IPS-20b (cell line): ENCODE data around the gene LSM3.

Experiments
- H3K27ac ChIP-seq: one replicate; pipeline ENCODE4 v1.5.1; 2013; ENCODE audit warnings: low read length
- H3K27me3 ChIP-seq: 2 replicates; pipeline ENCODE4 v1.6.1; 2013; ENCODE audit warnings: mild to moderate bottlenecking, low read length, inconsistent platforms; ENCODE audit not compliant: insufficient read depth
- H3K36me3 ChIP-seq: 2 replicates; pipeline ENCODE4 v1.6.1; 2013; ENCODE audit warnings: low read depth, mild to moderate bottlenecking, inconsistent platforms, low read length, moderate library complexity; ENCODE audit not compliant: insufficient read depth
- H3K4me1 ChIP-seq: 2 replicates; pipeline ENCODE4 v1.6.1; 2013; ENCODE audit warnings: mild to moderate bottlenecking, control low read depth, inconsistent platforms, low read length, moderate library complexity; ENCODE audit not compliant: insufficient read depth
- H3K4me3 ChIP-seq: 2 replicates; pipeline ENCODE4 v1.5.1; 2013; ENCODE audit warnings: mild to moderate bottlenecking, low read length, inconsistent platforms
- H3K9ac ChIP-seq: 2 replicates; pipeline ENCODE4 v1.6.1; 2013; ENCODE audit warnings: low read depth, mild to moderate bottlenecking, inconsistent platforms, low read length, moderate library complexity
- H3K9me3 ChIP-seq: 2 replicates; pipeline ENCODE4 v1.6.1; 2013; ENCODE audit warnings: mild to moderate bottlenecking, low read depth, low read length, inconsistent platforms; ENCODE audit not compliant: insufficient read depth

LSM3 gene

DNA sequence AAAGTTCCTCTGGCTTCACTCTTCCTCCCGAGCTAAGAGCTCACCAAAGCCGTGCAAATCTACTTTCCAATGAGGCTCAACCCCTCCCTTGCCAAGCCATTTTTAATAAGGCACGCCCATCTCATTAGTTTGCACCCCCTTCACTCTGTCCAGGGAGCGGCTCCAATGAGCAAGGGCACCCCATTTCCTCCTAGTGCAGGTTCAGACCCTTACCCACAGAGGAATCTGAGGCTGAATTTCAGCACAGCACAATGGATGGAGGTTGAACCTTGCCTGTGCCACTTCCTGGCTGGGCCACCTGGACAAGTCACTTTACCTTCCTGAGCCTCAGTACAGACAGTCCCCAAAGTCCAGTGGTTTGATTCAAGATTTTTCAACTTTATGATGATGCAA lies 25.7 kb upstream of the LSM3 start:
- Histone ChIP-seq H3K27me3 (no peaks in the 10 kb centered on the region), H3K27ac (no peak overlapping the region), H3K4me1 (peaks cover 5% of the 10 kb centered on the region), H3K36me3 (peaks cover 50% of the 10 kb centered on the region), H3K9ac (no peak overlapping the region), H3K4me3 (no peak overlapping the region), H3K9me3 (no peaks in the 10 kb centered on the region)

- Histone ChIP-seq H3K4me3 (no peak overlapping the region), H3K36me3 (peaks cover 57% of the 10 kb centered on the region)
Measured at GRCh38 chr3:14153663-14154062, 25.0 kb upstream of the LSM3 start.

DNA sequence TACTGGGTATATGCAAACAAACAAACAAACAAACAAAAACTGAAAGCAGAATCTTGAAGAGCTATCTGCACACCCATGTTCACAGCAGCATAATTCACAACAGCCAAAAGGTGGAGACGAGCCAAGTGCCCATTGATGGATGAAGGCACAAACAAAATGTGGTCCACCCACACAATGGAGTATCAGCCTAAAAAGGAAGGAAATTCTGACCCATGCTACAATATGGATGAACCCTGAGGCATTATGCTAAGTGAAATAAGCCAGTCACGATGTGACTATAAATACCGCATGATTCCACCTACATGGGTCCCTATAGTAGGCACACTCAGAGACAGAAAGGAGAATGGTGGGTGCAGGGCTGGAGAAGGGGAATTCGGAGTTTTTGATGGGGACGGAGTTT lies 24.3 kb upstream of the LSM3 start:
- Histone ChIP-seq H3K36me3 (peaks cover 64% of the 10 kb centered on the region), H3K27me3 (no peaks in the 10 kb centered on the region), H3K4me3 (no peak overlapping the region), H3K27ac (no peak overlapping the region), H3K4me1 (no peaks in the 10 kb centered on the region), H3K9ac (no peak overlapping the region), H3K9me3 (no peaks in the 10 kb centered on the region)

More at GRCh38 chr3:14153663-14154062, 25.0 kb upstream of the LSM3 start:
- no peaks in the 10 kb centered on the region for H3K27me3 ChIP-seq
- H3K9me3 ChIP-seq = no peaks in the 10 kb centered on the region
- no peak overlapping the region for H3K9ac ChIP-seq
- H3K27ac ChIP-seq = no peak overlapping the region
- H3K4me1 ChIP-seq = no peaks in the 10 kb centered on the region

DNA sequence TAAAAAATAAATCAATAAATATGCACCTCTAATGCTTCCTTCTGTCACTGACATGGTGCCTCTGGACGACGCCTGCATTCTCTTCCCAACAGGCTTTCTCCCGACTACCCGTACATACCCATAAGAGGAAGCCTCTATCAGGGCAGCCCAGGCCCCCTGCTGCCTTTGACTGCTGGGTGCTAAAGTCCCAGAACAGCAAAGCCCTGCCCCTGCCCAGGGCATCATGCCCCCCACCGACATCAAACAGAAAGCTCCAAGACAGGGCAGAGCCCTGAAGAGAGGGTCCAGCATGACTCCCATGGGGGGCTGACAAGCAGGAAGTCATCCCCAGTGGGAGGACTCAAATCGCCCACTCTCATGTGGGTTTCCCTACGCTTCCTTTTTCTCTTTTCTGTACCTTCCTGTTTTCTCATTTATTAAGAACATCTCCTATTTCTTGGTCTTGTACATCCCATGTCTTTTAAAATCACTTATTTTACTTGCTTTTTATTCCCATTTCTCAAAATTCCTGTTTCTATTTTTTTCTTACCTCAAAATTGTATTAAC lies 23.6 kb upstream of the LSM3 start:
- no peak overlapping the region for H3K9ac ChIP-seq
- no peaks in the 10 kb centered on the region for H3K27me3 ChIP-seq
- H3K27ac ChIP-seq = no peak overlapping the region
- H3K4me1 ChIP-seq = no peaks in the 10 kb centered on the region
- peaks cover 70% of the 10 kb centered on the region for H3K36me3 ChIP-seq
- no peaks in the 10 kb centered on the region for H3K9me3 ChIP-seq
- no peak overlapping the region for H3K4me3 ChIP-seq

- Histone ChIP-seq H3K9ac (no peak overlapping the region), H3K27ac (no peak overlapping the region), H3K27me3 (no peaks in the 10 kb centered on the region), H3K4me3 (no peak overlapping the region), H3K4me1 (no peaks in the 10 kb centered on the region), H3K36me3 (peaks cover 83% of the 10 kb centered on the region), H3K9me3 (no peaks in the 10 kb centered on the region)
Measured at GRCh38 chr3:14156201-14156600, 22.4 kb upstream of the LSM3 start.

DNA sequence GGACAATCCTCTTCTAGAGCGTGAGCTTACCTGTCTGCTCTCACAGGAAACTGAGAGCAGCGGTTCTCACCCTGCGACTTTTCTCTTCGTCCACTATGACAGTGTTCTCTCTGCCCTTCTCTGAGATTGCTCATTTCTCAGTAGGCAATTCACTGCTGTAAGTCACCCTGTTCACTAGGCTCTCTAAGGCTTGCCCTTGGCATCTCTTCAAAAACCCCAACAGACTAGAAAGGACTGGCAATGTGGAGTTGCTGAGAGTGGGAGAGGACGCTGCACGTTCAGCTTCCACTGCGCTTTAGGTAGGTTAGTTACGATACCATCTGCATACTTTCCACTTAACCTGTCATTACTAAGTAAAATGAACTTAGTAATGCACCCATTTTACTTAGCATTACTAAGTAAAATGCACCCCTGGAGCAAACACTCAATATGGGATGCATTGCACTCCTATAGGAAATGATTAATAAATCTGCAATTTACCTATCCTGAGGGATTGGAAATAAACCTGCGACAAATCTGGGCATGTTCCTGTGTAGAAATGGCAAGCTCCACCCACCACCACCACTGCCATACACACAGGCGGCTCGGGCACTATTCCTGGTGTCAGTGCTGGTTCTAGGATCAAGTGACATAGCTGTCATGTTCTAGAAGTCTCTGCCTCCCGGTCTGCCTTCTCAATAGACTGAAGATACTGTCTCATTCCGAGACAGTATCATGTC lies 21.6 kb upstream of the LSM3 start:
- H3K27ac ChIP-seq = no peak overlapping the region
- peaks cover 5% of the 10 kb centered on the region; the same call in 1 of the 2 replicates for H3K9me3 ChIP-seq
- no peaks in the 10 kb centered on the region for H3K4me1 ChIP-seq
- H3K36me3 ChIP-seq = peaks cover 86% of the 10 kb centered on the region
- H3K4me3 ChIP-seq = no peak overlapping the region
- no peak overlapping the region for H3K9ac ChIP-seq
- no peaks in the 10 kb centered on the region for H3K27me3 ChIP-seq

- peaks cover 87% of the 10 kb centered on the region for H3K36me3 ChIP-seq
Measured at GRCh38 chr3:14157951-14158350, 20.7 kb upstream of the LSM3 start.

GRCh38 chr3:14158370-14158769 lies 20.2 kb upstream of the LSM3 start:
- Histone ChIP-seq H3K9ac (no peak overlapping the region), H3K4me1 (no peaks in the 10 kb centered on the region), H3K4me3 (no peak overlapping the region), H3K27me3 (no peaks in the 10 kb centered on the region), H3K36me3 (peaks cover 87% of the 10 kb centered on the region), H3K9me3 (peaks cover 8% of the 10 kb centered on the region; the same call in 1 of the 2 replicates), H3K27ac (no peak overlapping the region)

More at GRCh38 chr3:14157951-14158350, 20.7 kb upstream of the LSM3 start:
- no peaks in the 10 kb centered on the region for H3K27me3 ChIP-seq
- no peak overlapping the region for H3K9ac ChIP-seq
- peaks cover 8% of the 10 kb centered on the region; the same call in 1 of the 2 replicates for H3K9me3 ChIP-seq
- no peak overlapping the region for H3K4me3 ChIP-seq
- no peak overlapping the region for H3K27ac ChIP-seq
- no peaks in the 10 kb centered on the region for H3K4me1 ChIP-seq

- no peaks in the 10 kb centered on the region for H3K4me1 ChIP-seq
Measured at GRCh38 chr3:14159426-14159825, 19.2 kb upstream of the LSM3 start.

DNA sequence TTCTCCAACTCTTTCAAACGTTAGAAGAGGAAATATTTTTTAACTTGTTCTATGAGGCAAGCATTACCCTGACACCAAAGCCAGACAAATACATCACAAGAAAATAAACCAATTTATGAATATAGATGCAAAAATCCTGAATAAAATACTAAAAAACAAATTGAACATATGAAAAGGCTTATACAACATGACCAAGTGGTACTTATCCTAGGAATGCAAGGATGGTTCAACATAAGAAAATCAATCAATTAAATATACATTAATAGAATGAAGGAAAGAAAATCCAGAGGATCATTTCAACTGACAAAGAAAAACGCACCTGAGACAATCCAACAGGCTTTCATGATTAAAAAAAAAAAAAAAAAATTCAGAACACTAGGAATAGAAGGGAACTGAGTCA lies 17.3 kb upstream of the LSM3 start:
- Histone ChIP-seq H3K27me3 (no peaks in the 10 kb centered on the region), H3K27ac (no peak overlapping the region), H3K36me3 (peaks cover 98% of the 10 kb centered on the region), H3K4me1 (no peaks in the 10 kb centered on the region), H3K9me3 (peaks cover 8% of the 10 kb centered on the region; the same call in 1 of the 2 replicates), H3K4me3 (no peak overlapping the region), H3K9ac (no peak overlapping the region)

More at GRCh38 chr3:14159426-14159825, 19.2 kb upstream of the LSM3 start:
- no peaks in the 10 kb centered on the region for H3K27me3 ChIP-seq
- H3K9me3 ChIP-seq = peaks cover 8% of the 10 kb centered on the region; the same call in 1 of the 2 replicates
- no peak overlapping the region for H3K9ac ChIP-seq
- H3K4me3 ChIP-seq = no peak overlapping the region
- H3K36me3 ChIP-seq = peaks cover 89% of the 10 kb centered on the region
- H3K27ac ChIP-seq = no peak overlapping the region

GRCh38 chr3:14162178-14162577 lies 16.4 kb upstream of the LSM3 start:
- Histone ChIP-seq H3K4me1 (no peaks in the 10 kb centered on the region), H3K9ac (no peak overlapping the region), H3K4me3 (no peak overlapping the region), H3K27ac (no peak overlapping the region), H3K27me3 (no peaks in the 10 kb centered on the region), H3K9me3 (peaks cover 8% of the 10 kb centered on the region; the same call in 1 of the 2 replicates), H3K36me3 (peaks cover 96% of the 10 kb centered on the region)
